NCI-H748 (cell line): Measurements from ENCODE around the gene LRRC17.
"Not testable (repeated sequence)": the region's sequence is repeated elsewhere in the genome, so short reads cannot be mapped to it uniquely, and the experiment has no call there.

ENCODE experiments used
- DNase-seq: peaks from one replicate; lab custom pipeline; 2025; ENCODE audit not compliant: unreplicated experiment; lab: John Stamatoyannopoulos, UW

Gene LRRC17

GRCh38 chr7:102897211-102897631 is 15.6 kb upstream of the LRRC17 start:
- DNase-seq, result no peak

- no peak for DNase-seq
These were observed 14.8 kb upstream of the LRRC17 start for GRCh38 chr7:102897856-102898531.

GRCh38 chr7:102898532-102898859 is 14.3 kb upstream of the LRRC17 start:
- DNase-seq, result no peak

GRCh38 chr7:102902052-102902451 is 10.7 kb upstream of the LRRC17 start:
- not testable (repeated sequence) for DNase-seq

- DNase-seq, result not testable (repeated sequence)
These were observed 9.2 kb upstream of the LRRC17 start for GRCh38 chr7:102903576-102903975.

- no peak for DNase-seq
These were observed 4.1 kb upstream of the LRRC17 start for GRCh38 chr7:102908676-102909075.

GRCh38 chr7:102913826-102914225 is 1.0 kb downstream of the LRRC17 start:
- no peak for DNase-seq

- DNase-seq, result no peak
These were observed 1.8 kb downstream of the LRRC17 start for GRCh38 chr7:102914585-102914984.

GRCh38 chr7:102916426-102916825 is 3.6 kb downstream of the LRRC17 start:
- DNase-seq, result no peak

GRCh38 chr7:102916881-102917280 is 4.1 kb downstream of the LRRC17 start:
- no peak for DNase-seq

- DNase-seq, result no peak
These were observed 4.9 kb downstream of the LRRC17 start for GRCh38 chr7:102917436-102918353.

GRCh38 chr7:102918845-102919244 is 6.0 kb downstream of the LRRC17 start:
- no peak for DNase-seq

- no peak for DNase-seq
These were observed 13.4 kb downstream of the LRRC17 start for GRCh38 chr7:102925976-102926782.

GRCh38 chr7:102926783-102927140 is 14.0 kb downstream of the LRRC17 start:
- DNase-seq, result no peak

GRCh38 chr7:102927312-102927933 is 14.6 kb downstream of the LRRC17 start:
- DNase-seq, result no peak

GRCh38 chr7:102931757-102932156 is 19.0 kb downstream of the LRRC17 start:
- DNase-seq, result no peak

GRCh38 chr7:102933763-102934162 is 21.0 kb downstream of the LRRC17 start:
- no peak for DNase-seq

- DNase-seq, result no peak
These were observed 21.4 kb downstream of the LRRC17 start for GRCh38 chr7:102934239-102934638.

- DNase-seq, result no peak
These were observed 21.9 kb downstream of the LRRC17 start for GRCh38 chr7:102934701-102935100.

GRCh38 chr7:102935450-102936115 is 22.8 kb downstream of the LRRC17 start:
- no peak for DNase-seq

GRCh38 chr7:102938679-102939078 is 25.9 kb downstream of the LRRC17 start:
- DNase-seq, result no peak
